ENCODE data around the gene GRK3. TPM values are rescaled to one million over a fixed set of nuclear protein-coding genes. Genes with fewer than 3 reads are reported as not detected.

The GRK3 gene
- total RNA-seq, 1 experiment from 2014 or later: 17.0 TPM

GRCh38 chr22:25774575-25775026, 210.1 kb downstream of the GRK3 start:
- DNase-seq (ENCODE audit: low read depth, low spot score): peak; percentile 40
- in situ Hi-C loops (cut with HindIII; ENCODE audit: low pct_unique_long_range_greater_than_20kb, low sequenced_read_pairs): no loop called here

DNA sequence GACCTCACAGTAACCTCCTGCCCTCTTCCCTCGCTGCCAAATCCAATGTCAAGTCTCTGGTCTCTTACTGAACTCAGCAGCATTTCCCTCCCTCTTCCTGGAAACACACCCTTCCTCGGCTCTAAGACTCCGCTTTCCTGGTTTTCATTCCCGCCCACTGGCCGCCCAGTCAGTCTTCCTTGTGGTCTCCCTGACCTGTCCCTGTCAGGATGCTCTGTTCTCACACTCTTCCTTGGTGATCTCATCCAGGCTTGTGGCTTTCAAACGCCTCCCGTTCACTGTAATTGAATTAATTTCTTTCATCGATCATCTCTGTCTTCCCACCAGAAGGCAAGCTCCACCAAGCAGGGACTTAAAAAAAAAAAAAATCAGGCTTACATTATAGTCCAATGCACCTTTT, 211.1 kb downstream of the GRK3 start:
- no peak for DNase-seq (ENCODE audit: low read depth, low spot score)
- in situ Hi-C loops (cut with HindIII; ENCODE audit: low pct_unique_long_range_greater_than_20kb, low sequenced_read_pairs): no loop called here

DNA sequence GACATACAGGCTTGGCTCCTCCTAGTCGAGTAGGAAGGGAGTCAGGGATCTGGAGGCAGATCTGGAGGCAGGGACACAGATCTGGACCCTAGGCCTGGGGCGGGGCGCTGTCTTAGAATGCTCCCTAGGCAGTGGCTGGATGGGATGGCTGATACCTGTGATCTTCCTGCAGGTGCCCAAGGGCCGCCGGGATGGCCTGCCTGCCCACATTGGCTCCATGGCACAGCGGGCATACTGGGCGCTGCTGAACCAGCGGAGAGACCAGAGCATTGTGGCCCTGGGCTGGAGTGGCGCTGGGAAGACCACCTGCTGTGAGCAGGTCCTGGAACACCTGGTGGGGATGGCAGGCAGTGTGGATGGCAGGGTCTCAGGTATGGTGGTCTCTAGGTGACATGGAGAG, 212.9 kb downstream of the GRK3 start:
- in situ Hi-C loops (cut with HindIII; ENCODE audit: low pct_unique_long_range_greater_than_20kb, low sequenced_read_pairs): no loop called here
- DNase-seq (ENCODE audit: low read depth, low spot score): no peak

- DNase-seq (ENCODE audit: low read depth, low spot score): peak; percentile 80
- in situ Hi-C loops (cut with HindIII; ENCODE audit: low pct_unique_long_range_greater_than_20kb, low sequenced_read_pairs): no loop called here
Measured at GRCh38 chr22:25777870-25778269, 213.4 kb downstream of the GRK3 start.

Small RNA genes lying within 50 kb of the gene (small RNA-seq; reads per million reads assigned to genes)
- gene RNA5SP494: 0 to 0.67 reads per million in 2 experiments

Other genes starting within 250 kb of the GRK3 start
- gene MYO18B, start 177.5 kb downstream of the GRK3 start, total RNA-seq (2014; rRNA removed; shearing (Covaris generic)): not detected in 2 replicates

Data from SK-MEL-5 (cell line).